PFSK-1 (cell line): Measurements from ENCODE around the gene TREML2.

Experiments used
- FOXP2 ChIP-seq: optimal IDR thresholded peaks from 2 replicates; pipeline ENCODE3; 2011; ENCODE audit warnings: borderline replicate concordance, control low read depth, inconsistent platforms; ENCODE audit not compliant: insufficient read depth; ENCODE audit errors: extremely low read length, extremely low read depth
- POLR2AphosphoS5 ChIP-seq: IDR thresholded peaks from 2 replicates; pipeline ENCODE4 v1.6.1; 2012; ENCODE audit warnings: low read depth, mild to moderate bottlenecking, control low read depth, low read length, moderate library complexity
- SIN3A ChIP-seq: IDR thresholded peaks from 2 replicates; pipeline ENCODE4 v1.6.1; 2012; ENCODE audit warnings: mild to moderate bottlenecking, low read length, moderate library complexity, borderline replicate concordance; ENCODE audit not compliant: insufficient read depth
- TAF1 ChIP-seq: IDR thresholded peaks from 2 replicates; pipeline ENCODE4 v1.6.1; 2012; ENCODE audit warnings: low read length, control low read depth, borderline replicate concordance; ENCODE audit not compliant: insufficient read depth

DNA sequence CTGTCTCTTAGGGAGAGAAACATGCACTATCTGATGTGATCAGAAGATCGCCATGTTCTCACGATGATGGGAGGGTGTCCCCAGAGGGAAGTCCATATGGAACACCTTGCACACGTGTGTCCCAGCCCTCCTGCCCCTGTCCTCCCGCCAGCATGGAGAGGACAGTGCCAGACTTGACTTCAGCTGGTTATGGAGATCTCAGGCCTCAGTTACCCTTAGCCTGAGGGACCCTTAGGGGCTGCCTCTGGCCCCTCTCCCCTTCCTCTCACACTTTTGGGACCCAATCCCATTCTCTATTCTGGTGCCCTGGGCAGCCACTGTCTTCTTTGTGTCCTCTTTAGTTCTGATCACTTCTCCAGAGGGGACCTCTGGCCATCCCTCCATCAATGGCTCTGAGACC is 28.8 kb upstream of the TREML2 start:
- TF ChIP-seq POLR2AphosphoS5 (no peak), FOXP2 (no peak), TAF1 (no peak), SIN3A (no peak)
